Mucosa of rectum (tissue), 2 donors: ENCODE measurements around the gene DYNC1I2.

Experiments
- H3K27ac ChIP-seq, 2 donors: one replicate each; pipeline ENCODE4 v1.7.0; 2013; ENCODE audit warnings: inconsistent platforms in 2 of 2, low read depth in 2 of 2, low read length in 2 of 2
- H3K27me3 ChIP-seq, 2 donors: one replicate each; pipeline ENCODE4 v1.7.0; 2013; ENCODE audit warnings: low read length in 2 of 2; ENCODE audit not compliant: control insufficient read depth in 2 of 2, insufficient read depth in 2 of 2
- H3K36me3 ChIP-seq, 2 donors: one replicate each; pipeline ENCODE4 v1.7.0; 2013; ENCODE audit warnings: low read length in 2 of 2; ENCODE audit not compliant: control insufficient read depth in 2 of 2, insufficient read depth in 2 of 2
- H3K4me1 ChIP-seq, 2 donors: one replicate each; pipeline ENCODE4 v1.7.0; 2013; ENCODE audit warnings: low read length in 2 of 2, mild to moderate bottlenecking in 1 of 2; ENCODE audit not compliant: control insufficient read depth in 2 of 2, insufficient read depth in 2 of 2
- H3K4me3 ChIP-seq, 2 donors: one replicate each; pipeline ENCODE4 v1.7.0; 2013; ENCODE audit warnings: low read length in 2 of 2
- H3K9ac ChIP-seq, 2 donors: one replicate each; pipeline ENCODE4 v1.7.0; 2013; ENCODE audit warnings: low read length in 2 of 2, low read depth in 1 of 2, mild to moderate bottlenecking in 1 of 2
- H3K9me3 ChIP-seq, 2 donors: one replicate each; pipeline ENCODE4 v1.7.0; 2013; ENCODE audit warnings: low read length in 2 of 2; ENCODE audit not compliant: control insufficient read depth in 2 of 2
- donor health status: healthy.
- donor health status: Normal muscosa, but diverticular disease.

Gene DYNC1I2

DNA sequence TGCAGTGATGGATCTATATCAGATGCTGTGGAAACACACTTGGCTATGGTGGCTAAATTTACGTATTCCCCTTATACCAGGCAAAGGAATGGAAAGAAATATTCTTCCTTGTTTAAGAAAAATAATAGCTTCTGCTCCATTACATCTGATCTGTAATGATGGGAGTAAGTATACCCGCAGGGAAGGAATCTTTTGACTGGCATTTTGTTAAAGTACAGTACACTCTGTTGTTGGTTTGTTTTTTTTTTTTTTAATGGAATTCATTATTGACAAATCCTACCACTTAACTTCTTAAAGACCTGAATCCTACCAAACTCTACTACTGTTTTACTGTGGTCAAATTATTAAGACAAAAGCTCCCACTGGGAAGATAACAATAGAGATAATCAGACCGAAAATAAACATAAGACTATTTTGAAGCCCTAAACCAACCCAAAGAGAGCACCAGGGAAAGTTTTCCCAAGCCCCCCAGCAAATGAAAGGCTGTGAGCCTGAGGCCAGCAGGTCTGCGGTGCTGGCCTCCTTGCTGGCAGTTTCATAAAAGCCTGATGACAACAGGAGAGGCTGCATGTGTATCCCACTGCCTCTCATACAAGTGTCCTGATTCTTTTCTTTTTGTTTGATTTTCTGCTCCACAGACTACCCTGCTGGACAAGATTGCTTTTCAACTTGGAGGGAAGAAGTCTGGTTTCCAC is 105.8 kb downstream of the DYNC1I2 start:
- Histone ChIP-seq H3K9ac (no peak overlapping the region), H3K4me3 (no peak overlapping the region), H3K27ac (no peak overlapping the region), H3K4me1 (no peaks in the 10 kb centered on the region), H3K27me3 (no peaks in the 10 kb centered on the region), H3K9me3 (no peaks in the 10 kb centered on the region), H3K36me3 (peaks cover 22 to 25% of the 10 kb centered on the region in 2 donors)

DNA sequence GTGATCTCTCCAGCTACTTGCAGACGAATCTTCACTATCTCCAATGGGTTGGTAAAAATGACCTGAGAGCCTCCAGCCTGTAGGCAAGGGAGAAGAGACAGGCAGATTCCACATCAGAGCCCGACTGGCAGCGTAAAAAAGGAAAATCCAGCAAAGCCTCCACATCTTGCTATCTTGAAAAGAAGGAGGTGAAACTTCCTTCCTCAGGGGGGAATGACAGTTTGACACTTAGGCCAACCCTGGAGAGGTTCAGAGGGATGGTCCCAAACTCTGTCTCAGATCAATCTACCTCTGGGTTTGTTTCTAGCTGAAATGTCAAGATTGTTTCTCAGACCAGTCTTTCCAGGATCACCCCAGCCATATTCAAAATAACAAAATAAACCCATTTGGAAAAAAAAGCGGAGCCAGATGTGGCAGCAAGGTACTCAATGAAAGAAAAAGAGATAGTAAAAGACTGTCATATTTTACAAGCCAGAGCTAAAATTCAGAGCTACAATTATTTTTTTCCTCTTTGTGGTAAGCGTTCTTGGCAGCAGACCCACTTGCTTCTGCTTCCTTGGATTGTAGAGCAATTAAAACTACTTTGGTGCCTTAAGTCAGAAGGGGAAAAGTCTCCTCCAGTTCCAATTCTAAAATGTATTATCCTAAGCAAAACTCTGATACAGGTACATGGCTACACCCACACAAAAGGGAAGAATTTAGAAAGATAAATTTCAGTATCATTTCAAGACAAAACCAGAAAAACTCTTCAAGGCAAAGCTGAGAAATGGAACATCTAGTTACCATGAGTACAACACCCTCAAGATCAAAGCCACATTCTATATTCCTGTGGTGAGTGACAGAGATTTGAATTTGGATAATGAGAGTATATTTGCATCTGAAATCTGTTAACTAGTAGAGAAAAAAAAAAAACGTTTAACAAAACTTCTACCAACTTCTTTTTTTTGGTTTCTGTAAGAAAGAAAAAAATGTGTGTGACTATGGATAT is 106.7 kb downstream of the DYNC1I2 start:
- Histone ChIP-seq H3K4me3 (no peak overlapping the region), H3K36me3 (peaks cover 20 to 25% of the 10 kb centered on the region in 2 donors), H3K9me3 (no peaks in the 10 kb centered on the region), H3K9ac (no peak overlapping the region), H3K27ac (no peak overlapping the region), H3K4me1 (no peaks in the 10 kb centered on the region), H3K27me3 (no peaks in the 10 kb centered on the region)

DNA sequence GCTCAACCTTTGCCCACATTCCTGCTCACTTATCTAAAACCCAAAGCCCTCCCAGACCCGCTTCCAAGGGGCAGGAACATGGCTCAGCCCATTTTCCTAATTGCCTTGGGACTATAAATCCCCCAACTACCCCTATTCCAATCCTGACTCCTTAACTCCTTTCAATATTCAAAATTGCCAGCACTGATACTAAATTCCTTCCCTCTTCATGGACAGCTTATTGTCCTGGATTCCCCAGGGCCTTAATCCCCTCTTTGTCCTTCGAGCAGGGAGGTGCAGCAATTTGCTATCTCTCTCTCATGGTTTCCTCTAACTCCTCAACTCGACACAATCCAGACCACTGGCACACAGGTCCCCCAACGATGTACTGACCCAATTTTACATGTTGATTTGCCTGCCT is 107.6 kb downstream of the DYNC1I2 start:
- H3K36me3 ChIP-seq = peaks cover 26 to 29% of the 10 kb centered on the region in 2 donors
- no peaks in the 10 kb centered on the region for H3K4me1 ChIP-seq
- no peak overlapping the region for H3K9ac ChIP-seq
- no peak overlapping the region for H3K27ac ChIP-seq
- H3K9me3 ChIP-seq = no peaks in the 10 kb centered on the region
- H3K4me3 ChIP-seq = no peak overlapping the region
- no peaks in the 10 kb centered on the region for H3K27me3 ChIP-seq
